WTC11 (cell line): ENCODE measurements around the gene MSI1. TPM values are rescaled to one million over a fixed set of nuclear protein-coding genes. Genes with fewer than 3 reads are reported as not detected.
A peak's percentile ranks its signal among the peaks of the same experiment; 100 is the strongest.

Experiments used
- ATAC-seq: fragments of 200-7000 bp; cut with Tn5 transposase; 2 replicates; pipeline ENCODE4 v1.10.0; 2021; ENCODE audit warnings: mild to moderate bottlenecking, moderate library complexity
- CTCF ChIA-PET: fragments of 300-600 bp; sonication (Branson Sonifier 250); formaldehyde crosslinking; loops from one replicate; lab custom pipeline; 2021; ENCODE audit warnings: antibody characterized with exemption; lab: Charles Lee
- POLR2A ChIA-PET: fragments of 350-600 bp; sonication (Branson Sonifier 250); formaldehyde crosslinking; loops from one replicate; lab custom pipeline; 2021; ENCODE audit warnings: antibody characterized with exemption; lab: Charles Lee
- DNase-seq: peaks from one replicate; pipeline ENCODE4 v3.0.0; 2021; ENCODE audit warnings: low spot score
- H3K27ac Mint-ChIP-seq: 2 replicates; pipeline ENCODE4 v1.8.0; 2021; ENCODE audit warnings: mixed read lengths
- H3K27me3 Mint-ChIP-seq: 2 replicates; pipeline ENCODE4 v1.8.0; 2021; ENCODE audit warnings: low read depth, mild to moderate bottlenecking, moderate library complexity, mixed read lengths
- H3K36me3 Mint-ChIP-seq: 2 replicates; pipeline ENCODE4 v1.8.0; 2021; ENCODE audit warnings: mixed read lengths
- H3K4me1 Mint-ChIP-seq: 2 replicates; pipeline ENCODE4 v1.8.0; 2022; ENCODE audit warnings: mixed read lengths
- H3K4me3 Mint-ChIP-seq: 2 replicates; pipeline ENCODE4 v1.8.0; 2021; ENCODE audit warnings: mild to moderate bottlenecking, moderate library complexity, mixed read lengths
- H3K9me3 Mint-ChIP-seq: 2 replicates; pipeline ENCODE4 v1.8.0; 2021; ENCODE audit warnings: mixed read lengths
- CDX4 ChIP-seq: fragments of 250-450 bp; sonication (Bioruptor Pico); IDR thresholded peaks from 2 replicates; pipeline ENCODE4 v1.9.0; 2021; ENCODE audit warnings: moderate library complexity, mild to moderate bottlenecking, inconsistent platforms, borderline replicate concordance
- E2F4 ChIP-seq: sonication (generic); formaldehyde crosslinking; IDR thresholded peaks from 2 replicates; pipeline ENCODE4 v1.8.1; 2022; ENCODE audit warnings: low read depth, mild to moderate bottlenecking, moderate library complexity, missing genetic modification reagents, borderline replicate concordance
- ETV6 ChIP-seq: sonication (generic); formaldehyde crosslinking; IDR thresholded peaks from 2 replicates; pipeline ENCODE4 v1.8.1; 2022; ENCODE audit warnings: mild to moderate bottlenecking, missing genetic modification reagents
- FOXP1 ChIP-seq: sonication (generic); formaldehyde crosslinking; IDR thresholded peaks from 2 replicates; pipeline ENCODE4 v1.8.0; 2022; ENCODE audit warnings: missing genetic modification reagents, mild to moderate bottlenecking, moderate library complexity, borderline replicate concordance
- NR1H2 ChIP-seq: sonication (generic); formaldehyde crosslinking; IDR thresholded peaks from 2 replicates; pipeline ENCODE4 v1.9.0; 2021; ENCODE audit warnings: mild to moderate bottlenecking, moderate library complexity, missing genetic modification reagents
- NR2C2 ChIP-seq: sonication (generic); formaldehyde crosslinking; IDR thresholded peaks from 2 replicates; pipeline ENCODE4 v1.8.0; 2022; ENCODE audit warnings: mild to moderate bottlenecking, missing genetic modification reagents
- RELA ChIP-seq: sonication (generic); formaldehyde crosslinking; IDR thresholded peaks from 2 replicates; pipeline ENCODE4 v1.8.1; 2022; ENCODE audit warnings: missing genetic modification reagents, mild to moderate bottlenecking, borderline replicate concordance
- SP1 ChIP-seq: sonication (generic); formaldehyde crosslinking; conservative IDR thresholded peaks from 2 replicates; pipeline ENCODE4 v1.8.1; 2022; ENCODE audit warnings: missing genetic modification reagents
- STAT6 ChIP-seq: sonication (generic); formaldehyde crosslinking; conservative IDR thresholded peaks from 2 replicates; pipeline ENCODE4 v1.8.1; 2023; ENCODE audit warnings: mild to moderate bottlenecking, low read depth, missing genetic modification reagents, moderate library complexity
- ZNF121 ChIP-seq: sonication (generic); formaldehyde crosslinking; IDR thresholded peaks from 2 replicates; pipeline ENCODE4 v1.8.0; 2023; ENCODE audit warnings: missing genetic modification reagents
- ZNF232 ChIP-seq: sonication (generic); formaldehyde crosslinking; IDR thresholded peaks from 2 replicates; pipeline ENCODE4 v1.8.0; 2022; ENCODE audit warnings: mild to moderate bottlenecking, missing genetic modification reagents
- ZNF317 ChIP-seq: sonication (generic); formaldehyde crosslinking; IDR thresholded peaks from 2 replicates; pipeline ENCODE4 v1.8.1; 2023; ENCODE audit warnings: low read depth, mild to moderate bottlenecking, moderate library complexity, missing genetic modification reagents, borderline replicate concordance
- ZNF423 ChIP-seq: fragments of 250-450 bp; sonication (Bioruptor Pico); IDR thresholded peaks from 2 replicates; pipeline ENCODE4 v2.1.2; 2022; ENCODE audit warnings: mild to moderate bottlenecking, moderate library complexity
- total RNA-seq: library from RNA; stranded (reverse); gene quantifications from 3 replicates; pipeline ENCODE4 v1.2.3, GENCODE V29; 2021
- TF ChIP-seq, protein P1 (sequence below): fragments of 250-450 bp; sonication (Bioruptor Pico); conservative IDR thresholded peaks from 2 replicates; pipeline ENCODE4 v1.9.0; 2021; ENCODE audit warnings: mild to moderate bottlenecking

The MSI1 gene
- total RNA-seq, 1 experiment from 2014 or later, result 71.5 TPM

DNA sequence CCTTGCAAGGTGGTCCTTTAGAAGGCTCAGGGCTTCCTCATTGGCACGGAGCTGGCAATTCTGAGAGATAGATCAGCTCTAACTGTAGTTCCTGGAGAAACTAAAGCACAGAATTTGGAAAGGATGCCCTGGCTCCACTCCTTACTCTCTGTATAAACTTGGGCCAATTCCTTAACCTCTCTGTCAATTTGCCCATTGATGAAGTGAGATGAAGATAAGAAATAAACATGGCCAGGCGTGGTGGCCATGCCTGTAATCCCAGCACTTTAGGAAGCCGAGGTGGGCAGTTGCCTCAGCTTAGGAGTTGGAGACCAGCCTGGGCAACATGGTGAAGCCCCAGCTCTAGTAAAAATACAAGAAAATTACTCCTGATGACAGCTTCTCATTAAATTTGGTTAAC lies 34.9 kb upstream of the MSI1 start (continued):
- no peak for TF ChIP-seq STAT6
- TF ChIP-seq, all 79 proteins: peak for 0

GRCh38 chr12:120402217-120402616 lies 33.3 kb upstream of the MSI1 start:
- peak; percentile 61 for DNase-seq
- no peaks in the 10 kb centered on the region for H3K36me3 Mint-ChIP-seq
- POLR2A ChIA-PET, result interaction anchor here (0.5 to 1.4 kb wide), 7 partner anchors 13 to 48 kb away, joined by 3 to 12 read pairs (median 3); no protein-coding TSS in a partner anchor
- peak overlapping the region; percentile 56 for H3K4me3 Mint-ChIP-seq
- peak; percentile 95 for TF ChIP-seq ZNF423 (CRISPR knock-in tag)
- TF ChIP-seq E2F4 (CRISPR knock-in tag), result no peak
- TF ChIP-seq ETV6 (CRISPR knock-in tag), result no peak
- TF ChIP-seq ZNF121, result 0 out of 2 replicates have a peak, but pooled peaks have one; percentile 16
- no peak for TF ChIP-seq FOXP1 (CRISPR knock-in tag)
- TF ChIP-seq, all 79 proteins: peak for 2
- Mint-ChIP-seq H3K27ac (peak overlapping the region; percentile 94), H3K27me3 (no peaks in the 10 kb centered on the region), H3K9me3 (peaks cover 4% of the 10 kb centered on the region), H3K4me1 (peaks cover 23% of the 10 kb centered on the region)
- CTCF ChIA-PET, result interaction anchor here (0.6 to 2.7 kb wide), 8 partner anchors 11 to 167 kb away, joined by 3 to 24 read pairs (median 4); no protein-coding TSS in a partner anchor
- ATAC-seq, result peak; percentile 87

GRCh38 chr12:120399531-120399930 lies 30.6 kb upstream of the MSI1 start:
- ChIA-PET POLR2A (no interaction called here), CTCF (interaction anchor here (1.5 to 2.5 kb wide), 2 partner anchors 31 to 32 kb away, joined by 4 to 7 read pairs; no protein-coding TSS in a partner anchor)
- no peak overlapping the region for H3K4me3 Mint-ChIP-seq
- no peaks in the 10 kb centered on the region for H3K36me3 Mint-ChIP-seq
- no peak for ATAC-seq
- TF ChIP-seq ZNF317, result no peak
- TF ChIP-seq, protein P1, sequence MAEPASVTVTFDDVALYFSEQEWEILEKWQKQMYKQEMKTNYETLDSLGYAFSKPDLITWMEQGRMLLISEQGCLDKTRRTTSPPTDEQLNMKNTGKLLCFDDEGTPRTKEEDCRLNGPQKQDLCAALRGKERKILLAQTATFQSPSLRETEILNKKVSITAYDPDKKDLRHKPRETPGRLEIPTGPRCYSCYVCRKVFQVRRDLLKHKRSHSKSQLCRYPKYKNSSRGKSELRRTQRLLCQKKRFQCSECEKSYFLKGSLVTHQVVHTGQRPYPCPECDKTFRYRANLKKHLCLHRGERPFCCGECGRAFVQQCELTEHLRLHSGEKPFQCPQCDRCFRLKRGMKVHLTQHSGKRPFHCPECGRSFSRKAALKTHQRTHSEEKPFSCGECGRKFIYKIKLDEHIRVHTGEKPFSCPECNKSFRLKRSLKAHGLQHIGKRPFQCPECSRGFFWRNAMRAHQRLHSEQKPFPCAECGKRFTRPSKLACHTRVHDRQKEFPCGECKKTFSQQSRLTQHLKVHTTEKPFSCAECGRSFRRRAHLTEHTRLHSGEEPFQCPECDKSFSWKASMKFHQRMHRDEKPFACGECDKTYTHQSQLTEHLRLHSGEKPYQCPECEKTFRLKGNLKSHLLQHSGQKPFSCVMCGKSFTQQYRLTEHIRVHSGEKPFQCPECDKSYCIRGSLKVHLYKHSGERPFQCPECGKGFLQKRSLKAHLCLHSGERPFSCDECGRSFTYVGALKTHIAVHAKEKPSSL (CRISPR knock-in tag), result no peak
- TF ChIP-seq E2F4 (CRISPR knock-in tag), result no peak
- no peak for TF ChIP-seq CDX4 (CRISPR knock-in tag)
- TF ChIP-seq RELA, result no peak
- TF ChIP-seq ZNF232 (CRISPR knock-in tag), result no peak
- TF ChIP-seq SP1 (CRISPR knock-in tag), result no peak
- no peak for TF ChIP-seq NR2C2
- TF ChIP-seq NR1H2 (CRISPR knock-in tag), result no peak
- H3K27ac Mint-ChIP-seq, result no peak overlapping the region
- no peak for DNase-seq
- H3K9me3 Mint-ChIP-seq, result peaks cover 4% of the 10 kb centered on the region
- no peaks in the 10 kb centered on the region for H3K27me3 Mint-ChIP-seq
- peaks cover 36% of the 10 kb centered on the region for H3K4me1 Mint-ChIP-seq
